Measurements from ENCODE around the gene SMYD3.

SMYD3 gene

GRCh38 chr1:246511203-246511602 is 4.1 kb upstream of the SMYD3 start:
- DNase-seq (ENCODE audit: low read depth), result no peak
- TF ChIP-seq CTCF (conservative IDR thresholded peaks at IDR 0.05; ENCODE audit: low read depth, low read length), result no peak
- H3K4me3 ChIP-seq (ENCODE audit: low read depth, low read length), result no peak overlapping the region

- no peak overlapping the region for H3K4me3 ChIP-seq (ENCODE audit: low read depth, low read length)
- TF ChIP-seq CTCF (conservative IDR thresholded peaks at IDR 0.05; ENCODE audit: low read depth, low read length), result no peak
- DNase-seq (ENCODE audit: low read depth), result no peak
Measured at GRCh38 chr1:246510147-246511030, 3.3 kb upstream of the SMYD3 start.

GRCh38 chr1:246508897-246509688 is 2.0 kb upstream of the SMYD3 start:
- no peak overlapping the region for H3K4me3 ChIP-seq (ENCODE audit: low read depth, low read length)
- no peak for DNase-seq (ENCODE audit: low read depth)
- no peak for TF ChIP-seq CTCF (conservative IDR thresholded peaks at IDR 0.05; ENCODE audit: low read depth, low read length)

- peak overlapping the region; percentile 97 for H3K4me3 ChIP-seq (ENCODE audit: low read depth, low read length)
Measured at GRCh38 chr1:246506367-246506673, 759 bp downstream of the SMYD3 start.

GRCh38 chr1:246503341-246503740 is 3.7 kb downstream of the SMYD3 start:
- H3K4me3 ChIP-seq (ENCODE audit: low read depth, low read length), result no peak overlapping the region
- no peak for TF ChIP-seq CTCF (conservative IDR thresholded peaks at IDR 0.05; ENCODE audit: low read depth, low read length)
- DNase-seq (ENCODE audit: low read depth), result peak; percentile 7

More at GRCh38 chr1:246506367-246506673, 759 bp downstream of the SMYD3 start:
- DNase-seq (ENCODE audit: low read depth), result no peak
- no peak for TF ChIP-seq CTCF (conservative IDR thresholded peaks at IDR 0.05; ENCODE audit: low read depth, low read length)

GRCh38 chr1:246497331-246497915 is 9.7 kb downstream of the SMYD3 start:
- TF ChIP-seq CTCF (conservative IDR thresholded peaks at IDR 0.05; ENCODE audit: low read depth, low read length), result peak; percentile 64
- peak; percentile 90 for DNase-seq (ENCODE audit: low read depth)
- no peak overlapping the region for H3K4me3 ChIP-seq (ENCODE audit: low read depth, low read length)
